Kidney (tissue), 14 donors: ENCODE measurements around the gene PPP1R27. TPM values are rescaled to one million over a fixed set of nuclear protein-coding genes. Genes with fewer than 3 reads are reported as not detected.

Experiments used
- DNase-seq, 5 donors: peaks; one replicate each; pipeline ENCODE4 v3.0.0-alpha.2; 2013 to 2020
- FAIRE-seq: peaks from 2 replicates; lab custom pipeline; 2012; peaks lifted over from hg19 to GRCh38; lab: Jason Lieb, UNC
- H3K27ac ChIP-seq, 2 donors: one replicate each; pipeline ENCODE4 v1.7.0; 2013; ENCODE audit warnings: low read depth in 2 of 2, low read length in 2 of 2, inconsistent platforms in 1 of 2
- H3K27me3 ChIP-seq: one replicate; pipeline ENCODE4 v1.7.1; 2013; ENCODE audit warnings: low read length, inconsistent platforms; ENCODE audit not compliant: control insufficient read depth, insufficient read depth
- H3K36me3 ChIP-seq, 3 donors: one replicate each; pipeline versions ENCODE4 v1.7.0 to v1.7.1; 2013; ENCODE audit warnings: low read length in 3 of 3, control low read depth in 1 of 3, inconsistent platforms in 1 of 3; ENCODE audit not compliant: insufficient read depth in 3 of 3, control insufficient read depth in 2 of 3
- H3K4me1 ChIP-seq, 3 donors: one replicate each; pipeline versions ENCODE4 v1.7.0 to v1.7.1; 2013; ENCODE audit warnings: low read length in 3 of 3, inconsistent platforms in 1 of 3, low read depth in 1 of 3; ENCODE audit not compliant: control insufficient read depth in 2 of 3, insufficient read depth in 2 of 3
- H3K4me3 ChIP-seq, 3 donors: one replicate each; pipeline versions ENCODE4 v1.7.0 to v1.8.1; 2013; ENCODE audit warnings: low read length in 3 of 3, control low read depth in 1 of 3, inconsistent platforms in 1 of 3
- H3K9ac ChIP-seq, 3 donors: one replicate each; pipeline versions ENCODE4 v1.7.0 to v1.7.1; 2013; ENCODE audit warnings: low read length in 3 of 3, control low read depth in 1 of 3, inconsistent platforms in 1 of 3
- H3K9me3 ChIP-seq, 3 donors: one replicate each; pipeline versions ENCODE4 v1.7.0 to v1.7.1; 2013; ENCODE audit warnings: low read length in 3 of 3, control low read depth in 1 of 3, inconsistent platforms in 1 of 3; ENCODE audit not compliant: control insufficient read depth in 2 of 3, insufficient read depth in 1 of 3
- intact Hi-C: fragments of 100-400 bp; cut with DNase I; formaldehyde crosslinking; loops from one replicate; pipeline ENCODE4 v1.11.1; 2022
- polyA plus RNA-seq: library from polyadenylated mRNA; stranded (reverse); fragments of 350-450 nt; fragmentation: Illumina TruSeq; extraction: RNeasy Lipid Tissue Mini Kit (QIAGEN cat#74804); gene quantifications from one replicate; pipeline ENCODE4 v1.2.3, GENCODE V29; 2014; ENCODE audit warnings: low read depth, low replicate concordance; ENCODE audit not compliant: insufficient read depth
- total RNA-seq: library from RNA; stranded (reverse); fragmentation: NEBNext Ultra II Directional; extraction: Animal tissue kit (Norgen Biotek cat#: 25700); gene quantifications from one replicate; pipeline ENCODE4 v1.2.1, GENCODE V29; 2021
- TF ChIP-seq, protein P1 (sequence below): IDR thresholded peaks from 3 replicates; pipeline ENCODE4 v1.5.1; 2012; ENCODE audit warnings: mild to moderate bottlenecking, moderate library complexity, borderline replicate concordance; ENCODE audit not compliant: insufficient read depth; ENCODE audit errors: extremely low read depth
- donor health status: control.
- donor health status: control.
- donor health status: control.
- donor health status: control.
- donor health status: control.
- donor health status: DM: yes; HTN: yes; CAD: no.
- donor health status: Normal renal cell carcinoma (clear cell type).

Gene PPP1R27
- total and polyA plus RNA-seq, 2 donors from 2014 or later, result not detected

DNA sequence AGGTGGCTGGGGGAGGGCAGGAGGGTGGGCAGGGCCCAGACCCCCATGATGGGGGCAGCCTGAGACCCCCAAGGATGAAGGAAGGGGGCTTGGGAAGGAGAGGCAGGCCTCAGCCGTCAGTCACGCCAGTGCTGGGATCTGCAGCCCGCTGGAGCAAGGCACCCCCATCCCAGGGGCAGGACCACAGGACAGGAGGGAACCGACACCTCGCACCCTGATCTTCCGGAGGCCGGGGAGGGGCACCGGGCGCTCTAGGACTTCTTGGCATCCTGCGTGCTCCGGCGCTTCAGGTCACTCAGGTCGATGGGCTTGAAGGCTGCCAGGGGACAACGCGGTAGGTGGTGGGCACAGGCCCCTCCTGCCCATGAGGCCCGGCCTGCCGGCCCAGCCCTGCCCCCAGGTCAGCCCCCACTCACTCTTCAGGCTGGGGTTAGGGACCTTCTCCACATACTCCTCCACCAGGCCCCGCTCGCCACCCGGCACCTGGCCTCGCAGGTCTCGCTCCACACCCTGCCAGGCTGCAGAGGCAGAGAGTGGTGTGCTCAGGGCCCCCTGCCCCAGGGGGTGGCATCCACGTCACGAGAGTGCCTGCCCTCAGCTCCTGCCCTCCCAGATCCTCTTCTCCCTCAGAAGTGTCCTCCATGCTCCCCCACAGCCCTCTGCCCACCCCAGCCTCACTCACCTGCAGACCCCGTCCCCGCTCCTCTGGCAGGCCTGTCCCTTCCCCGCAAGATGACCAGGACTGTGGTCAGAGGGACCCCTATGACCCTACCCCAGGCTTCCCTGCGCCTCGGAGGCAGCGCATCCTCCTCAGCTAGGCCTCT is 11.6 kb downstream of the PPP1R27 start:
- H3K36me3 ChIP-seq, result no peaks in the 10 kb centered on the region
- peak overlapping the region; percentile 83 to 93 for H3K27ac ChIP-seq
- peak in 1 of 5 donors; percentile 74 for DNase-seq
- TF ChIP-seq, protein P1, sequence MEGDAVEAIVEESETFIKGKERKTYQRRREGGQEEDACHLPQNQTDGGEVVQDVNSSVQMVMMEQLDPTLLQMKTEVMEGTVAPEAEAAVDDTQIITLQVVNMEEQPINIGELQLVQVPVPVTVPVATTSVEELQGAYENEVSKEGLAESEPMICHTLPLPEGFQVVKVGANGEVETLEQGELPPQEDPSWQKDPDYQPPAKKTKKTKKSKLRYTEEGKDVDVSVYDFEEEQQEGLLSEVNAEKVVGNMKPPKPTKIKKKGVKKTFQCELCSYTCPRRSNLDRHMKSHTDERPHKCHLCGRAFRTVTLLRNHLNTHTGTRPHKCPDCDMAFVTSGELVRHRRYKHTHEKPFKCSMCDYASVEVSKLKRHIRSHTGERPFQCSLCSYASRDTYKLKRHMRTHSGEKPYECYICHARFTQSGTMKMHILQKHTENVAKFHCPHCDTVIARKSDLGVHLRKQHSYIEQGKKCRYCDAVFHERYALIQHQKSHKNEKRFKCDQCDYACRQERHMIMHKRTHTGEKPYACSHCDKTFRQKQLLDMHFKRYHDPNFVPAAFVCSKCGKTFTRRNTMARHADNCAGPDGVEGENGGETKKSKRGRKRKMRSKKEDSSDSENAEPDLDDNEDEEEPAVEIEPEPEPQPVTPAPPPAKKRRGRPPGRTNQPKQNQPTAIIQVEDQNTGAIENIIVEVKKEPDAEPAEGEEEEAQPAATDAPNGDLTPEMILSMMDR, result no peak
- H3K27me3 ChIP-seq, result no peaks in the 10 kb centered on the region
- H3K4me1 ChIP-seq, result peaks cover 0 to 14% (median 0%) of the 10 kb centered on the region in 3 donors
- intact Hi-C loops, result no loop called here
- no peaks in the 10 kb centered on the region for H3K9me3 ChIP-seq
- no peak for FAIRE-seq
- H3K4me3 ChIP-seq, result no peak overlapping the region
- no peak overlapping the region for H3K9ac ChIP-seq

DNA sequence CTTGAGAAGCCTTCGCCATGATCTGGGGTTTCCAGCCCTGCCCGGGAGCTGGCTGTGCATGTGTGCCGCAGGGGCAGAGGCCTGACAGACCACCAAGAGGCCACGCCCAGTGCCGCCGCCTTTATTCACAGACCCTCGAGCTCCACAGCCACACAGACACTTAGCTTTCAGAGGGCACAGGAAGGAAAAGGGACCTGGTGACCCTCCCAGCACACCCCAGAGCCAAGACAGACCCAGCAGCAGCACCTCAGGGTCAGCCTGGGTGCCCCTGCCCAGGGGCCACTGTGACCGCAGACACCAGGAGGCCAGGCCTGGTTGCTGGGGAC is 12.6 kb downstream of the PPP1R27 start:
- peak overlapping the region; percentile 83 to 93 for H3K27ac ChIP-seq
- no peak overlapping the region for H3K4me3 ChIP-seq
- no peaks in the 10 kb centered on the region for H3K36me3 ChIP-seq
- TF ChIP-seq, protein P1, result no peak
- H3K9ac ChIP-seq, result peak overlapping the region in 1 of 3 donors; percentile 69
- H3K27me3 ChIP-seq, result no peaks in the 10 kb centered on the region
- intact Hi-C loops, result no loop called here
- FAIRE-seq (no peak), DNase-seq (peak in 1 of 5 donors; percentile 40)
- H3K9me3 ChIP-seq, result no peaks in the 10 kb centered on the region
- H3K4me1 ChIP-seq, result peaks cover 0 to 14% (median 0%) of the 10 kb centered on the region in 3 donors

- TF ChIP-seq, protein P1, result peak; percentile 56
- peak overlapping the region; percentile 86 to 93 for H3K27ac ChIP-seq
- H3K4me1 ChIP-seq, result peaks cover 0 to 14% (median 0%) of the 10 kb centered on the region in 3 donors
- H3K36me3 ChIP-seq, result no peaks in the 10 kb centered on the region
- H3K9ac ChIP-seq, result peak overlapping the region in 1 of 3 donors; percentile 69
- peak in 4 of 5 donors; percentile 59 to 94 (median 66) for DNase-seq
- no peak for FAIRE-seq
- H3K27me3 ChIP-seq, result no peaks in the 10 kb centered on the region
- no peaks in the 10 kb centered on the region for H3K9me3 ChIP-seq
- intact Hi-C loops, result no loop called here
- H3K4me3 ChIP-seq, result no peak overlapping the region
Measured at GRCh38 chr17:81821603-81822311, 13.1 kb downstream of the PPP1R27 start.
